Heart left ventricle (tissue), 13 donors: Measurements from ENCODE around the gene INTS6L.

Experiments
- CTCF ChIP-seq, 12 donors: fragments of 200-600 bp; sonication (generic) in 4 of 12; IDR thresholded peaks; one replicate each; pipeline versions ENCODE4 v1.5.0 to v1.8.0; 2018 to 2022; ENCODE audit warnings: antibody characterized with exemption in 12 of 12, mild to moderate bottlenecking in 5 of 12
- POLR2A ChIP-seq, 2 donors: fragments of 450-650 bp; IDR thresholded peaks; one replicate each; pipeline ENCODE4 v1.6.1; 2017; ENCODE audit warnings: antibody characterized with exemption in 2 of 2, mild to moderate bottlenecking in 2 of 2, moderate library complexity in 2 of 2
- donor health status: ischemic (EF 13 %, LVEDD 7.1; RV severe dilation, severe dysfunction).
- donor health status: DM: no; HTN: yes; CAD: no.
- donor health status: DM: no; HTN: no; CAD: no.
- donor health status: ischemic (EF 25% LVEDD 6.9; RV normal size, moderate dysfunction).
- donor health status: ischemic (EF 25% LVEDD 5.7; RV mildly dilated, moderate dysfunction).
- donor health status: ischemic (EF 35%, LVEDD 5.7; RV mildly dilated, moderate dysfunction).
- donor health status: nonischemic (EF 11% LVEDD 7.7; RV severe dilation, severe dysfunction).
- donor health status: DM: yes; HTN: yes; CAD: no.
- donor health status: PGD.
- donor health status: ischemic (EF 29% LVEDD 5.4; RV normal size, mild dysfunction).
- donor health status: nonischemic (EF 23%, LVEDD 6.1; RV moderate dilation, normal function).

GRCh38 chrX:135585153-135585552 is 64.7 kb downstream of the INTS6L start:
- no peak for TF ChIP-seq POLR2A (IDR thresholded peaks at IDR 0.05)
- TF ChIP-seq CTCF (IDR thresholded peaks at IDR 0.05), result no peak
